Endothelial cell of umbilical vein (primary cell): ENCODE results near the gene CSF3. TPM values are rescaled to one million over a fixed set of nuclear protein-coding genes. Genes with fewer than 3 reads are reported as not detected.

Experiments used
- BruUV-seq: library from RNA; stranded (reverse); fragments of 400-500 nt; replicated peaks from 2 replicates; lab custom pipeline; 2021; lab: Mats Ljungman, UMichigan
- CTCF ChIA-PET: fragments of 300-600, 350-600 bp; sonication (Branson Sonifier 250); formaldehyde crosslinking; loops from one replicate; lab custom pipeline; 2021; ENCODE audit warnings: antibody characterized with exemption, inconsistent platforms; lab: Charles Lee
- POLR2A ChIA-PET: fragments of 300-600, 350-600 bp; sonication (Branson Sonifier 250); formaldehyde crosslinking; loops from one replicate; lab custom pipeline; 2021; ENCODE audit warnings: antibody characterized with exemption, inconsistent platforms; lab: Charles Lee
- DNase-seq: peaks from one replicate; pipeline ENCODE4 v3.0.0-alpha.2; 2011; ENCODE audit warnings: low read depth, low spot score
- FAIRE-seq: peaks from 2 replicates; lab custom pipeline; 2011; peaks lifted over from hg19 to GRCh38; lab: Jason Lieb, UNC
- H2AFZ ChIP-seq: 2 replicates; pipeline ENCODE4 v1.6.0; 2012; ENCODE audit warnings: low read depth, low read length, control low read depth, inconsistent platforms
- H3K27ac ChIP-seq: 2 replicates; pipeline ENCODE4 v1.5.1; 2011; ENCODE audit warnings: low read depth, mild to moderate bottlenecking, control low read depth, low read length, moderate library complexity; ENCODE audit not compliant: insufficient read depth
- H3K27me3 ChIP-seq, 2 experiments: 2 replicates each; pipeline versions ENCODE4 v1.6.0 to v1.6.1; 2011; ENCODE audit warnings: low read length in 2 of 2, mixed read lengths in 1 of 2; ENCODE audit not compliant: control insufficient read depth in 2 of 2, insufficient read depth in 2 of 2
- H3K36me3 ChIP-seq, 2 experiments: 2 replicates in 1 of 2; 3 replicates in 1 of 2; pipeline ENCODE4 v1.5.1; 2011; ENCODE audit warnings: low read length in 2 of 2, mild to moderate bottlenecking in 1 of 2, moderate library complexity in 1 of 2; ENCODE audit not compliant: control insufficient read depth in 2 of 2, insufficient read depth in 2 of 2; ENCODE audit errors: extremely low read depth in 1 of 2
- H3K4me1 ChIP-seq: 3 replicates; pipeline ENCODE4 v1.5.1; 2011; ENCODE audit warnings: mild to moderate bottlenecking, low read length; ENCODE audit not compliant: control insufficient read depth, insufficient read depth; ENCODE audit errors: extremely low read depth
- H3K4me2 ChIP-seq: 2 replicates; pipeline ENCODE4 v1.6.1; 2011; ENCODE audit warnings: low read length, control low read depth, mixed read lengths; ENCODE audit not compliant: insufficient read depth
- H3K4me3 ChIP-seq, 3 experiments: fragments of 200-600 bp in 1 of 3; sonication (generic), shearing (Covaris generic) in 1 of 3; replicated peaks in 1 of 3; 2 replicates each; pipeline ENCODE4 v1.5.1; 2011 to 2016; ENCODE audit warnings: control low read depth in 3 of 3, low read length in 3 of 3, mild to moderate bottlenecking in 2 of 3, inconsistent platforms in 1 of 3, low read depth in 1 of 3, moderate library complexity in 1 of 3; ENCODE audit not compliant: insufficient read depth in 1 of 3
- H3K79me2 ChIP-seq: 2 replicates; pipeline ENCODE4 v1.6.0; 2012; ENCODE audit warnings: low read length, inconsistent platforms; ENCODE audit not compliant: control insufficient read depth, insufficient read depth
- H3K9ac ChIP-seq: replicated peaks from 2 replicates; pipeline ENCODE3; 2011; ENCODE audit warnings: low read length, control low read depth; ENCODE audit not compliant: insufficient read depth; ENCODE audit errors: extremely low read depth
- H3K9me1 ChIP-seq: replicated peaks from 3 replicates; pipeline ENCODE4 v1.6.0; 2011; ENCODE audit warnings: mild to moderate bottlenecking, low read length; ENCODE audit not compliant: control insufficient read depth, insufficient read depth; ENCODE audit errors: extremely low read depth
- H3K9me3 ChIP-seq: replicated peaks from 2 replicates; pipeline ENCODE4 v1.5.1; 2012; ENCODE audit warnings: low read length, inconsistent platforms; ENCODE audit not compliant: control insufficient read depth, insufficient read depth
- H4K20me1 ChIP-seq: replicated peaks from 2 replicates; pipeline ENCODE3; 2011; ENCODE audit warnings: mild to moderate bottlenecking, low read length; ENCODE audit not compliant: control insufficient read depth, insufficient read depth; ENCODE audit errors: extremely low read depth
- CTCF ChIP-seq, 2 donors: IDR thresholded peaks; 1 replicate in 1 of 2; 2 replicates in 1 of 2; pipeline ENCODE4 v1.5.1; 2011; ENCODE audit warnings: low read length in 2 of 2, mild to moderate bottlenecking in 2 of 2, moderate library complexity in 2 of 2, control low read depth in 1 of 2, inconsistent platforms in 1 of 2, low read depth in 1 of 2; ENCODE audit not compliant: insufficient read depth in 1 of 2; ENCODE audit errors: extremely low read depth in 1 of 2
- EZH2 ChIP-seq: IDR thresholded peaks from 2 replicates; pipeline ENCODE4 v1.6.1; 2012; ENCODE audit warnings: borderline replicate concordance, low read depth, mild to moderate bottlenecking, moderate library complexity, low read length, inconsistent platforms; ENCODE audit not compliant: severe bottlenecking
- FOS ChIP-seq: IDR thresholded peaks from 2 replicates; pipeline ENCODE4 v1.6.1; 2011; ENCODE audit warnings: mild to moderate bottlenecking, low read length, moderate library complexity, borderline replicate concordance; ENCODE audit not compliant: insufficient read depth
- GATA2 ChIP-seq: IDR thresholded peaks from 2 replicates; pipeline ENCODE4 v1.7.0; 2011; ENCODE audit warnings: low read depth, mild to moderate bottlenecking, moderate library complexity, mixed read lengths, low read length; ENCODE audit not compliant: insufficient read length, insufficient read depth
- JUN ChIP-seq: IDR thresholded peaks from 2 replicates; pipeline ENCODE4 v1.6.1; 2011; ENCODE audit warnings: borderline replicate concordance, low read depth; ENCODE audit not compliant: insufficient read length, insufficient read depth
- MAX ChIP-seq: IDR thresholded peaks from 2 replicates; pipeline ENCODE4 v1.6.1; 2011; ENCODE audit not compliant: insufficient read depth, insufficient read length
- MYC ChIP-seq: IDR thresholded peaks from one replicate; pipeline ENCODE4 v1.6.1; 2011; ENCODE audit warnings: mild to moderate bottlenecking, low read depth, low read length
- POLR2A ChIP-seq: IDR thresholded peaks from 2 replicates; pipeline ENCODE4 v1.6.1; 2012; ENCODE audit warnings: low read depth, mild to moderate bottlenecking, control low read depth, low read length
- POLR2AphosphoS5 ChIP-seq: IDR thresholded peaks from 2 replicates; pipeline ENCODE4 v1.6.1; 2012; ENCODE audit warnings: low read depth, mild to moderate bottlenecking, control low read depth, low read length, moderate library complexity; ENCODE audit not compliant: insufficient read depth
- dilution Hi-C: fragments of 300-500 bp; cut with MboI; formaldehyde crosslinking; loops from one replicate; pipeline ENCODE4 v1.15.0; 2019; ENCODE audit warnings: low sequenced_read_pairs; ENCODE audit not compliant: extremely low pct_ligation_motif_present
- intact Hi-C: fragments of 100-400 bp; cut with micrococcal nuclease; formaldehyde crosslinking; loops from one replicate; pipeline ENCODE4 v1.10.0; 2022
- polyA plus RNA-seq, 4 experiments: library from polyadenylated mRNA; depleted of rRNA in 3 of 4; stranded (reverse) in 3 of 4; unstranded in 1 of 4; fragments of >200 nt; gene quantifications; 2 replicates each; pipeline versions ENCODE4 v1.2.1 to v1.2.3, GENCODE V29; 2011 to 2012; ENCODE audit warnings: missing spikeins in 1 of 4
- total RNA-seq: library from RNA; stranded (reverse); gene quantifications from 2 replicates; pipeline ENCODE4 v1.2.3, GENCODE V29; 2021

The CSF3 gene
- total and polyA plus RNA-seq, 2 donors (not counting 3 experiments of a cell fraction or from before 2014, with no cell fraction given): 1.0 to 2.9 TPM

GRCh38 chr17:40019140-40019991 is 4.1 kb downstream of the CSF3 start:
- BruUV-seq: TSS peak; percentile 20
- peaks cover 3 to 12% of the 10 kb centered on the region in 2 experiments for H3K36me3 ChIP-seq
- peak overlapping the region; percentile 82 for H3K9ac ChIP-seq
- H3K9me3 ChIP-seq: no peaks in the 10 kb centered on the region
- TF ChIP-seq POLR2AphosphoS5 (peak; percentile 94), FOS (peak; percentile 23), MYC (peak; percentile 47), CTCF (IDR thresholded peaks at IDR 0.05; ENCODE audit: extremely low read depth in 1 of 2, insufficient read depth in 1 of 2, low read depth in 1 of 2, low read length in 2 of 2) (peak; percentile 11 to 17), JUN (peak; percentile 78), EZH2 (no peak), MAX (peak; percentile 70), POLR2A (peak; percentile 60), GATA2 (no peak)
- no peaks in the 10 kb centered on the region for H3K27me3 ChIP-seq
- peak overlapping the region; percentile 99 for H3K27ac ChIP-seq
- no peak overlapping the region for H3K4me3 ChIP-seq
- FAIRE-seq (peak; percentile 94), DNase-seq (peak; percentile 82)
- peaks cover 89% of the 10 kb centered on the region for H3K4me1 ChIP-seq
- dilution Hi-C loops (no loop called here), intact Hi-C loops (loop anchor here (1.0 to 10.0 kb wide), 3 partner anchors 82 to 265 kb away; partner anchors contain the start of gene CDC6)
- peaks cover 18% of the 10 kb centered on the region for H3K79me2 ChIP-seq
- no peaks in the 10 kb centered on the region for H3K9me1 ChIP-seq
- ChIA-PET POLR2A (interaction anchor here (0.6 kb wide), 1 partner anchor 558 kb away, joined by 3 read pairs; no protein-coding TSS in a partner anchor), CTCF (interaction anchor here (0.7 to 10.7 kb wide), 3 partner anchors 7 to 92 kb away, joined by 3 to 246 read pairs (median 9); no protein-coding TSS in a partner anchor)
- H2AFZ ChIP-seq: no peak overlapping the region
- peak overlapping the region; percentile 3 for H3K4me2 ChIP-seq
- H4K20me1 ChIP-seq: no peaks in the 10 kb centered on the region
